Colonic mucosa (tissue), 4 donors: Measurements from ENCODE around the gene LINGO1. TPM values are rescaled to one million over a fixed set of nuclear protein-coding genes. Genes with fewer than 3 reads are reported as not detected.

ENCODE experiments used
- DNase-seq: peaks from one replicate; pipeline ENCODE4 v3.0.0-alpha.2; 2020
- H3K27ac ChIP-seq: fragments of 200-600 bp; one replicate; pipeline ENCODE4 v1.8.0; 2021
- H3K27me3 ChIP-seq: fragments of 200-600 bp; one replicate; pipeline ENCODE4 v1.8.0; 2021
- H3K36me3 ChIP-seq: fragments of 200-600 bp; one replicate; pipeline ENCODE4 v1.8.0; 2021
- H3K4me1 ChIP-seq: fragments of 200-600 bp; one replicate; pipeline ENCODE4 v1.8.0; 2021; ENCODE audit warnings: mild to moderate bottlenecking
- H3K4me3 ChIP-seq: fragments of 200-600 bp; one replicate; pipeline ENCODE4 v1.8.0; 2021
- H3K9ac ChIP-seq, 2 donors: one replicate each; pipeline ENCODE4 v1.7.0; 2013; ENCODE audit warnings: control low read depth in 2 of 2, low read depth in 2 of 2, low read length in 2 of 2
- H3K9me3 ChIP-seq: fragments of 200-600 bp; one replicate; pipeline ENCODE4 v1.8.0; 2021
- intact Hi-C: fragments of 100-400 bp; cut with DNase I; formaldehyde crosslinking; loops from one replicate; pipeline ENCODE4 v1.14.1; 2022
- total RNA-seq, 2 donors: library from RNA; stranded (reverse); fragmentation: NEBNext Ultra II Directional in 1 of 2; extraction: Animal tissue kit (Norgen Biotek cat#: 25700) in 1 of 2; gene quantifications; one replicate each; pipeline ENCODE4 v1.2.1, GENCODE V29; 2021
- TF ChIP-seq, protein P1 (sequence below): fragments of 200-600 bp; IDR thresholded peaks from one replicate; pipeline ENCODE4 v1.8.0; 2022; ENCODE audit warnings: antibody characterized with exemption, mild to moderate bottlenecking
- donor health status: healthy.
- donor health status: DM: no; HTN: no; CAD: no.
- donor health status: DM: no; HTN: no; CAD: no.

LINGO1 gene
- total RNA-seq, 2 donors from 2014 or later: 0.79 to 1.1 TPM

- no peak for DNase-seq
- intact Hi-C loops: no loop called here
- TF ChIP-seq, protein P1, sequence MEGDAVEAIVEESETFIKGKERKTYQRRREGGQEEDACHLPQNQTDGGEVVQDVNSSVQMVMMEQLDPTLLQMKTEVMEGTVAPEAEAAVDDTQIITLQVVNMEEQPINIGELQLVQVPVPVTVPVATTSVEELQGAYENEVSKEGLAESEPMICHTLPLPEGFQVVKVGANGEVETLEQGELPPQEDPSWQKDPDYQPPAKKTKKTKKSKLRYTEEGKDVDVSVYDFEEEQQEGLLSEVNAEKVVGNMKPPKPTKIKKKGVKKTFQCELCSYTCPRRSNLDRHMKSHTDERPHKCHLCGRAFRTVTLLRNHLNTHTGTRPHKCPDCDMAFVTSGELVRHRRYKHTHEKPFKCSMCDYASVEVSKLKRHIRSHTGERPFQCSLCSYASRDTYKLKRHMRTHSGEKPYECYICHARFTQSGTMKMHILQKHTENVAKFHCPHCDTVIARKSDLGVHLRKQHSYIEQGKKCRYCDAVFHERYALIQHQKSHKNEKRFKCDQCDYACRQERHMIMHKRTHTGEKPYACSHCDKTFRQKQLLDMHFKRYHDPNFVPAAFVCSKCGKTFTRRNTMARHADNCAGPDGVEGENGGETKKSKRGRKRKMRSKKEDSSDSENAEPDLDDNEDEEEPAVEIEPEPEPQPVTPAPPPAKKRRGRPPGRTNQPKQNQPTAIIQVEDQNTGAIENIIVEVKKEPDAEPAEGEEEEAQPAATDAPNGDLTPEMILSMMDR: no peak
These were observed 40.6 kb downstream of the LINGO1 start for GRCh38 chr15:77591968-77592613.

GRCh38 chr15:77589839-77590238 lies 42.9 kb downstream of the LINGO1 start:
- intact Hi-C loops: no loop called here
- no peaks in the 10 kb centered on the region for H3K36me3 ChIP-seq
- no peak overlapping the region for H3K4me3 ChIP-seq
- no peak overlapping the region for H3K27ac ChIP-seq
- no peaks in the 10 kb centered on the region for H3K4me1 ChIP-seq
- H3K27me3 ChIP-seq: no peaks in the 10 kb centered on the region
- TF ChIP-seq, protein P1: no peak
- DNase-seq: no peak
- no peaks in the 10 kb centered on the region for H3K9me3 ChIP-seq
- no peak overlapping the region for H3K9ac ChIP-seq

More at GRCh38 chr15:77591968-77592613, 40.6 kb downstream of the LINGO1 start:
- Histone ChIP-seq H3K4me1 (no peaks in the 10 kb centered on the region), H3K27ac (no peak overlapping the region), H3K9ac (no peak overlapping the region), H3K9me3 (no peaks in the 10 kb centered on the region), H3K27me3 (no peaks in the 10 kb centered on the region), H3K36me3 (no peaks in the 10 kb centered on the region), H3K4me3 (no peak overlapping the region)

DNA sequence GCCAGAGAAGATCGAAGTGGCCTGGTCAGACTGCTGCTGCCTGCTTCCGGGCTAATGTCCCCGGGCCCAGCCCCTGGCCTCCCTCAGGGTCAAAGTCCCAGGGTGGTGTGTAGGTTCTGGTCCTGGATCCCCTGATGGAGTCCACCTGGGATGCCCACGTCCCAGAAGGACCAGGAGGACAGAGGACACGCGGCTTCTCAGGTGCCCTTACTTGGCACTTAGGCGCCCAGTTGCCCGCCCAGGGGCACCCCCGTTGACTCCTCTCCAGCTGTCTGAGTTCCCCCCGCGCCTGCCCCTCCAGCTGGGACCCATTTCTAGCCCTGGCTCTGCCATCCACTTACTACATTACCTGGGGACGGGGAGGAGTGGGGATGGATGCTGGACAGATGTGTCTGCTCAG lies 44.6 kb downstream of the LINGO1 start:
- Histone ChIP-seq H3K9ac (no peak overlapping the region), H3K9me3 (no peaks in the 10 kb centered on the region)
- TF ChIP-seq, protein P1: no peak

DNA sequence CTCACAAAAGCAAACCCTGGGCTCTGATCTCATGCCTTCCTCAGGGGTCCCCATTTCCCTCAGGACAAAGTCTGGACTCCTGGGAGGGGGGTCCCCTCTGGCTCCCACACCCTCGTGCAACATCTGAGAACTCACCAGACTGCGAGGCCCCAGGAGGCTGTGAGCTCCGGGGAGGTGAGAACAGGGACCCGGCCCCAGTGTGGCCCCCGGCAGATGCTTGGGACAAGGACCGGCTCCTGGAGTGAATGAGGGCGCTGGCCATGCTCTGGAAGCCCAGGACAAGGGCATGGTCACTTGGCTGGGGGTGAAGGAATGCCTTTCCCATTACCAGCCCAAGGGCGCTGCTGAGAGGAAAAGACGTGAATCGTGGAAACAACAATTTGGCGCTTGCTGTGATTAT lies 48.0 kb downstream of the LINGO1 start:
- H3K36me3 ChIP-seq: no peaks in the 10 kb centered on the region
- no peak overlapping the region for H3K9ac ChIP-seq
- TF ChIP-seq, protein P1: no peak
- H3K4me3 ChIP-seq: no peak overlapping the region
- H3K27ac ChIP-seq: no peak overlapping the region
- intact Hi-C loops: no loop called here
- H3K27me3 ChIP-seq: no peaks in the 10 kb centered on the region
- no peak for DNase-seq
- H3K4me1 ChIP-seq: no peaks in the 10 kb centered on the region
- H3K9me3 ChIP-seq: no peaks in the 10 kb centered on the region

More for the DNA sequence above, 44.6 kb downstream of the LINGO1 start:
- H3K4me1 ChIP-seq: no peaks in the 10 kb centered on the region
- no peak overlapping the region for H3K4me3 ChIP-seq
- H3K27me3 ChIP-seq: no peaks in the 10 kb centered on the region
- no peak overlapping the region for H3K27ac ChIP-seq
- intact Hi-C loops: no loop called here
- no peak for DNase-seq
- no peaks in the 10 kb centered on the region for H3K36me3 ChIP-seq

DNA sequence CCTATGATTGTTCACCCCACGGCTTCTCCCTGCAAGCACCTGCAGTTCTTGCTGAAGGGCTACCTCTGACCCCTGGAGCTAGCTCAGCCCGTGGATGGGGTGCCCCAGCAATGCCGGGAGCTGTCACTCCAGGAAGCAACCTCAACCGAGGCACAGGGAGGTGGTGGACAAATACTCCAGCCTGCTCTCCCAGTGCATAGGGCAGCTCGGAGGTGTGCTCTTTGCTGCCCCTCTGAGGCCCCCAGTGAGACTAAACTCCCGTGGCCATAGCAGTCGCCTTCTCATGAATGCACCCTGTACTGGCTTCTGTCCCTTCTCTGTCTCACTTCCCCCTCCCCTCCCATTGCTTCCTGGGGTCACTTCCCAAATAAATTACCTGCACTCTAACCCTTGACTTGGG lies 48.5 kb downstream of the LINGO1 start:
- DNase-seq: no peak
- TF ChIP-seq, protein P1: no peak

More for the DNA sequence above, 48.5 kb downstream of the LINGO1 start:
- Histone ChIP-seq H3K9me3 (no peaks in the 10 kb centered on the region), H3K9ac (no peak overlapping the region), H3K4me3 (no peak overlapping the region), H3K27ac (no peak overlapping the region), H3K27me3 (no peaks in the 10 kb centered on the region), H3K4me1 (no peaks in the 10 kb centered on the region), H3K36me3 (no peaks in the 10 kb centered on the region)
- intact Hi-C loops: no loop called here
